HFFc6 (cell line): ENCODE data around the gene ERCC1. TPM values are rescaled to one million over a fixed set of nuclear protein-coding genes. Genes with fewer than 3 reads are reported as not detected.
A peak's percentile ranks its signal among the peaks of the same experiment; 100 is the strongest.

Experiments
- DNase-seq: peaks from one replicate; pipeline ENCODE4 v3.0.0-alpha.2; 2018
- H3K27ac Mint-ChIP-seq: 2 replicates; pipeline ENCODE4 v1.8.0; 2020; ENCODE audit warnings: mild to moderate bottlenecking, mixed read lengths
- H3K27me3 Mint-ChIP-seq: 2 replicates; pipeline ENCODE4 v1.8.0; 2021; ENCODE audit warnings: mild to moderate bottlenecking, moderate library complexity, mixed read lengths; ENCODE audit not compliant: insufficient read depth
- H3K36me3 Mint-ChIP-seq: 2 replicates; pipeline ENCODE4 v1.8.0; 2021; ENCODE audit warnings: low read depth, mixed read lengths
- H3K4me1 Mint-ChIP-seq: 2 replicates; pipeline ENCODE4 v1.8.0; 2020; ENCODE audit warnings: low read depth, mixed read lengths
- H3K4me3 Mint-ChIP-seq: 2 replicates; pipeline ENCODE4 v1.8.0; 2020; ENCODE audit warnings: mild to moderate bottlenecking, moderate library complexity, mixed read lengths
- H3K9me3 Mint-ChIP-seq: 2 replicates; pipeline ENCODE4 v1.8.0; 2020; ENCODE audit warnings: mild to moderate bottlenecking, mixed read lengths
- CTCF ChIP-seq: fragments of 200-600 bp; sonication (generic); IDR thresholded peaks from 2 replicates; pipeline ENCODE4 v1.5.0; 2021; ENCODE audit warnings: antibody characterized with exemption, mild to moderate bottlenecking
- total RNA-seq, 6 experiments: library from RNA; stranded (reverse); fragmentation: NEBNext Ultra II Directional; extraction: Animal tissue kit (Norgen Biotek cat#: 25700); gene quantifications; 2 replicates in 1 of 6; 3 replicates in 5 of 6; pipeline ENCODE4 v1.2.3, GENCODE V29; 2021

The ERCC1 gene
- total RNA-seq, 6 experiments from 2014 or later: 106 to 129 (median 117) TPM

- Mint-ChIP-seq H3K27ac (peak overlapping the region; percentile 59), H3K27me3 (peaks cover 14% of the 10 kb centered on the region), H3K9me3 (no peaks in the 10 kb centered on the region), H3K4me1 (peaks cover 51% of the 10 kb centered on the region), H3K36me3 (no peaks in the 10 kb centered on the region), H3K4me3 (peak overlapping the region; percentile 97)
- peak; percentile 77 for TF ChIP-seq CTCF
- no peak for DNase-seq
These were observed 21.2 kb downstream of the ERCC1 start for GRCh38 chr19:45402298-45403061.

DNA sequence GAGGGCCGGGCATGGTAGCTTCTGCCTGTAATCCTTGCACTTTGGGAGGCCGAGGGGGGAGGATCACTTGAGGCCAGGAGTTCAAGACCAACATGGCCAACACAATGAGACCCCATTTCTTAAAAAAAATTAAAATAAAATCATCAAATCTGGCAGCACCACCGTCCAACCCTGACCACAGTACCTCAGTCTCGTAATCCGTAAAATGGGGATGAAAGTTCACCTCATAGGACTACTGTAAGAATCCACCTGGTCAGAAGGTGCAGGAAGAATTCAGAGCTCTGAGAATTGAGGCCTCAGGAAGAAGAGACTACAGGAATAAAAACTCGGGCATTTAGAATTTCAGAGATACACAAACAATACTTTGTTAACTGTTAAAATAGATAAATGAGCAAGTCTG is 21.9 kb downstream of the ERCC1 start:
- Mint-ChIP-seq H3K27me3 (peaks cover 14% of the 10 kb centered on the region), H3K4me1 (peaks cover 46% of the 10 kb centered on the region), H3K9me3 (no peaks in the 10 kb centered on the region), H3K27ac (no peak overlapping the region), H3K4me3 (no peak overlapping the region), H3K36me3 (no peaks in the 10 kb centered on the region)
- DNase-seq: no peak
- TF ChIP-seq CTCF: no peak

DNA sequence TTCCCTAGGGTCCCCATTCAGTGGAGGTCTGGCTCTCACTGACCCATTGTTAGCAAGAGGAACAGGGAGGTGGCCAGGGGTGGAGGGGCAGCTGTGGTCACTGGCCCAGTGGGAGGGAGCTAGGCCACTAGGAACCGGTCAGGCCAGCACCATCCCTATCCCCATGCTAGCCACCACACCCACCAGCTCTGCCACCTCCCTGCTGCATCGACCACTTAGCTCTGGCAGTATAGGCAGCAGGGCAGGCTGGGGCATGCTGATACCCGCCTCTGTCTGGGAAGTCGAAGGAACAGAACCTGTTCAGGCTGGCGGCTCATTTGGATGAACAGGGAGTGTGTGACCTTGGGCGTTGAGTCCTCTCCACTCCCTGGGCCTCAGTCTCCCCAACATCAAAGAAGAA is 23.5 kb downstream of the ERCC1 start:
- Mint-ChIP-seq H3K27ac (no peak overlapping the region), H3K36me3 (no peaks in the 10 kb centered on the region), H3K9me3 (no peaks in the 10 kb centered on the region), H3K4me3 (no peak overlapping the region), H3K27me3 (peaks cover 4% of the 10 kb centered on the region; the same call in 1 of the 2 replicates), H3K4me1 (peaks cover 39% of the 10 kb centered on the region)
- DNase-seq: no peak
- no peak for TF ChIP-seq CTCF

- DNase-seq: no peak
- no peak; the same call in 1 of the 2 replicates for TF ChIP-seq CTCF
- Mint-ChIP-seq H3K9me3 (no peaks in the 10 kb centered on the region), H3K27me3 (no peaks in the 10 kb centered on the region; the same call in 1 of the 2 replicates), H3K4me3 (no peak overlapping the region), H3K36me3 (no peaks in the 10 kb centered on the region), H3K4me1 (peaks cover 10% of the 10 kb centered on the region), H3K27ac (no peak overlapping the region)
These were observed 27.7 kb downstream of the ERCC1 start for GRCh38 chr19:45395821-45396617.

- H3K4me1 Mint-ChIP-seq: 0 out of 2 replicates have a peak, but pooled peaks cover 4% of the 10 kb centered on the region
- no peak overlapping the region for H3K27ac Mint-ChIP-seq
- TF ChIP-seq CTCF: no peak
- DNase-seq: no peak
- H3K4me3 Mint-ChIP-seq: no peak overlapping the region
- H3K36me3 Mint-ChIP-seq: no peaks in the 10 kb centered on the region
- H3K27me3 Mint-ChIP-seq: no peaks in the 10 kb centered on the region; the same call in 1 of the 2 replicates
- H3K9me3 Mint-ChIP-seq: no peaks in the 10 kb centered on the region
These were observed 31.6 kb downstream of the ERCC1 start for GRCh38 chr19:45391871-45392665.
